ENCODE results near the gene RAD51B.
"Not testable (repeated sequence)": the region's sequence is repeated elsewhere in the genome, so short reads cannot be mapped to it uniquely, and the experiment has no call there.

Gene RAD51B

DNA sequence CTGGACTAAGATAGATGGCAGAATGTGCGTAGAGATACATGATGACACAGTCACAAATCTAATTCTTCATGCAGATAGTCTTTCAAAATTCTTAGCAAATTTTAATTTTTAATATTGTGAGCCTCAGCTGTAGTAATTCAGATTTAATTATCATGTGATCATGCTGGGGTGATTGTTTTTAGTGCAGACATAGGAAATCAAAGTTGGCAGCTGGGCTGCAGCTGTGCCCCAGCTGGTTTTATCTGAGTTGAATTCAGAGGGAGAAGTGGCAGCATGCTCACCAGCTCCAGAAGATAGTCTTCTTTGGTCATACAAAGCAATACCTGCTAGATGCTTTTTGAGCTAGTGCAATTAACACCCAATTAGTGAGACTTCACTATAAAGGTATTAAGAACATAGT is 292.9 kb downstream of the RAD51B start:
- CTCF ChIA-PET: interaction anchor here (0.8 to 1.4 kb wide), 2 partner anchors 17 to 27 kb away, joined by 3 to 4 read pairs; no protein-coding TSS in a partner anchor
- no peaks in the 10 kb centered on the region for H3K36me3 ChIP-seq (ENCODE audit: control insufficient read depth in 2 of 2, insufficient read depth in 1 of 2, low read length in 2 of 2)
- POLR2A ChIA-PET: no interaction called here
- H3K27ac ChIP-seq (ENCODE audit: extremely low read depth, low read depth, low read length): no peak overlapping the region
- peaks cover 21% of the 10 kb centered on the region for H3K4me1 ChIP-seq (ENCODE audit: control insufficient read depth, insufficient read depth, low read length)
- H3K4me3 ChIP-seq (ENCODE audit: low read depth, low read length): no peak overlapping the region
- TF ChIP-seq ZNF670 (tag by site-specific recombination; IDR thresholded peaks at IDR 0.05; ENCODE audit: low read depth) (no peak), ZNF514 (tag by site-specific recombination; IDR thresholded peaks at IDR 0.05) (no peak), HOXA7 (CRISPR knock-in tag; IDR thresholded peaks at IDR 0.05; ENCODE audit: borderline replicate concordance) (no peak), ZBTB8A (tag by site-specific recombination; IDR thresholded peaks at IDR 0.05) (no peak), ZNF404 (tag by site-specific recombination; IDR thresholded peaks at IDR 0.05) (no peak), ZNF560 (tag by site-specific recombination; IDR thresholded peaks at IDR 0.05; ENCODE audit: borderline replicate concordance) (no peak), FEZF1 (tag by site-specific recombination; IDR thresholded peaks at IDR 0.05) (no peak), ZNF624 (tag by site-specific recombination; IDR thresholded peaks at IDR 0.05) (no peak), ZNF2 (tag by site-specific recombination; IDR thresholded peaks at IDR 0.05) (no peak), ZNF561 (tag by site-specific recombination; IDR thresholded peaks at IDR 0.05; ENCODE audit: borderline replicate concordance) (no peak), ZNF155 (tag by site-specific recombination; IDR thresholded peaks at IDR 0.05) (no peak)
- TF ChIP-seq, protein P1, sequence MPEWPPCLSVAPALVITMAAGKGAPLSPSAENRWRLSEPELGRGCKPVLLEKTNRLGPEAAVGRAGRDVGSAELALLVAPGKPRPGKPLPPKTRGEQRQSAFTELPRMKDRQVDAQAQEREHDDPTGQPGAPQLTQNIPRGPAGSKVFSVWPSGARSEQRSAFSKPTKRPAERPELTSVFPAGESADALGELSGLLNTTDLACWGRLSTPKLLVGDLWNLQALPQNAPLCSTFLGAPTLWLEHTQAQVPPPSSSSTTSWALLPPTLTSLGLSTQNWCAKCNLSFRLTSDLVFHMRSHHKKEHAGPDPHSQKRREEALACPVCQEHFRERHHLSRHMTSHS (tag by site-specific recombination; IDR thresholded peaks at IDR 0.05): no peak
- TF ChIP-seq, protein P2, sequence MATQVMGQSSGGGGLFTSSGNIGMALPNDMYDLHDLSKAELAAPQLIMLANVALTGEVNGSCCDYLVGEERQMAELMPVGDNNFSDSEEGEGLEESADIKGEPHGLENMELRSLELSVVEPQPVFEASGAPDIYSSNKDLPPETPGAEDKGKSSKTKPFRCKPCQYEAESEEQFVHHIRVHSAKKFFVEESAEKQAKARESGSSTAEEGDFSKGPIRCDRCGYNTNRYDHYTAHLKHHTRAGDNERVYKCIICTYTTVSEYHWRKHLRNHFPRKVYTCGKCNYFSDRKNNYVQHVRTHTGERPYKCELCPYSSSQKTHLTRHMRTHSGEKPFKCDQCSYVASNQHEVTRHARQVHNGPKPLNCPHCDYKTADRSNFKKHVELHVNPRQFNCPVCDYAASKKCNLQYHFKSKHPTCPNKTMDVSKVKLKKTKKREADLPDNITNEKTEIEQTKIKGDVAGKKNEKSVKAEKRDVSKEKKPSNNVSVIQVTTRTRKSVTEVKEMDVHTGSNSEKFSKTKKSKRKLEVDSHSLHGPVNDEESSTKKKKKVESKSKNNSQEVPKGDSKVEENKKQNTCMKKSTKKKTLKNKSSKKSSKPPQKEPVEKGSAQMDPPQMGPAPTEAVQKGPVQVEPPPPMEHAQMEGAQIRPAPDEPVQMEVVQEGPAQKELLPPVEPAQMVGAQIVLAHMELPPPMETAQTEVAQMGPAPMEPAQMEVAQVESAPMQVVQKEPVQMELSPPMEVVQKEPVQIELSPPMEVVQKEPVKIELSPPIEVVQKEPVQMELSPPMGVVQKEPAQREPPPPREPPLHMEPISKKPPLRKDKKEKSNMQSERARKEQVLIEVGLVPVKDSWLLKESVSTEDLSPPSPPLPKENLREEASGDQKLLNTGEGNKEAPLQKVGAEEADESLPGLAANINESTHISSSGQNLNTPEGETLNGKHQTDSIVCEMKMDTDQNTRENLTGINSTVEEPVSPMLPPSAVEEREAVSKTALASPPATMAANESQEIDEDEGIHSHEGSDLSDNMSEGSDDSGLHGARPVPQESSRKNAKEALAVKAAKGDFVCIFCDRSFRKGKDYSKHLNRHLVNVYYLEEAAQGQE (tag by site-specific recombination; IDR thresholded peaks at IDR 0.05): no peak
- TF ChIP-seq, protein P3, sequence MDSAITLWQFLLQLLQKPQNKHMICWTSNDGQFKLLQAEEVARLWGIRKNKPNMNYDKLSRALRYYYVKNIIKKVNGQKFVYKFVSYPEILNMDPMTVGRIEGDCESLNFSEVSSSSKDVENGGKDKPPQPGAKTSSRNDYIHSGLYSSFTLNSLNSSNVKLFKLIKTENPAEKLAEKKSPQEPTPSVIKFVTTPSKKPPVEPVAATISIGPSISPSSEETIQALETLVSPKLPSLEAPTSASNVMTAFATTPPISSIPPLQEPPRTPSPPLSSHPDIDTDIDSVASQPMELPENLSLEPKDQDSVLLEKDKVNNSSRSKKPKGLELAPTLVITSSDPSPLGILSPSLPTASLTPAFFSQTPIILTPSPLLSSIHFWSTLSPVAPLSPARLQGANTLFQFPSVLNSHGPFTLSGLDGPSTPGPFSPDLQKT (IDR thresholded peaks at IDR 0.05; ENCODE audit: borderline replicate concordance, low read depth, low read length): no peak
- no peaks in the 10 kb centered on the region for H3K9me3 ChIP-seq (ENCODE audit: control insufficient read depth, insufficient read depth, low read depth, low read length)

DNA sequence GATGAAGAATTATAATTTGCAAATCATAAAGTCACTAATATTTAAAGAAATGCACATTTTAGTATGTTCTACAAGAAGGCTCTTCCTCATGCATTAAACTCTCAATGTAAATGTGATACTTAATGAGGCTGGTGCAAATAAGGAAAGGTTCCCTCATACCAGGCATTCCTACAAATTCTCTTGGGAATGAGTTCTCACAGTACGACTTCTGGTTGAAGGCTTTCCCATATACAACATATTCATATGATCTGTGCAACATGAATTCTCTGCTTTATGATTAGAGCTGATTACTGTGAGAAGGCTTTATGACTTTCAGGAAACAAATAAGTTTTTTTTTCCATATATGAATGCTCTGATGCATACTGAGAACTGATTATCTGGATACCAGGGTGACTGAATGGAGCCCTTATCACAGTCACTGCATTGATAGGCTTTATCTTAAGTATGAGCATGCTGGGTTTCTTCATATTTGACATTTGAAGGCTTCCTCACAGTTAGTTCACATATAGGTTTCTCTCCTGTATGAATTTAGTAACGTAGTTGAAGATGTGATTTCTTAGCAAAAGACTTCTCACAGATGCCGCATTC is 293.9 kb downstream of the RAD51B start:
- POLR2A ChIA-PET: no interaction called here
- CTCF ChIA-PET: interaction anchor here (1.4 kb wide), 1 partner anchor 16 kb away, joined by 3 read pairs; no protein-coding TSS in a partner anchor
- peaks cover 21% of the 10 kb centered on the region for H3K4me1 ChIP-seq (ENCODE audit: control insufficient read depth, insufficient read depth, low read length)

DNA sequence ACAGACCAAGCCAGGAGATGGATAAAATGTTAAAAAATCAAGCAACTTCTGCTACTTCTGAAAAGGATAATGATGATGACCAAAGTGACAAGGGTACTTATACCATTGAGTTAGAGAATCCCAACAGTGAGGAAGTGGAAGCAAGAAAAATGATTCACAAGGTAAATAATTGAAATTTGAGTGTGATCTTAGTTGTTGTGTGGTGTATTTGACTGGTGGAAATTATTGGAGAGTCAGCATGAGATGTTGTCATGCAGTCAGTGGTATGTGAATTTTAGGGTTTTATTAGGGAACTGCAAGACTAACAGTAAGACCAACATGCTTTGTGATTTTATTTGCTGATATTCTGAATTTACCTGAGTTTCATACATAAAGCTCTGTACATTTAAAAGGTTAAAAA is 296.4 kb downstream of the RAD51B start:
- H3K4me3 ChIP-seq (ENCODE audit: low read depth, low read length); H3K36me3 ChIP-seq (ENCODE audit: control insufficient read depth in 2 of 2, insufficient read depth in 1 of 2, low read length in 2 of 2); POLR2A ChIA-PET; H3K27ac ChIP-seq (ENCODE audit: extremely low read depth, low read depth, low read length); H3K9me3 ChIP-seq (ENCODE audit: control insufficient read depth, insufficient read depth, low read depth, low read length); CTCF ChIA-PET: not testable (repeated sequence)
- peaks cover 11% of the 10 kb centered on the region for H3K4me1 ChIP-seq (ENCODE audit: control insufficient read depth, insufficient read depth, low read length)

More for the DNA sequence above, 293.9 kb downstream of the RAD51B start:
- Histone ChIP-seq H3K36me3 (ENCODE audit: control insufficient read depth in 2 of 2, insufficient read depth in 1 of 2, low read length in 2 of 2) (no peaks in the 10 kb centered on the region), H3K9me3 (ENCODE audit: control insufficient read depth, insufficient read depth, low read depth, low read length) (no peaks in the 10 kb centered on the region), H3K4me3 (ENCODE audit: low read depth, low read length) (no peak overlapping the region), H3K27ac (ENCODE audit: extremely low read depth, low read depth, low read length) (no peak overlapping the region)
- TF ChIP-seq ZNF341 (tag by site-specific recombination; IDR thresholded peaks at IDR 0.05; ENCODE audit: low read depth) (no peak), ZNF133 (tag by site-specific recombination; IDR thresholded peaks at IDR 0.05) (no peak), SETDB1 (IDR thresholded peaks at IDR 0.05; ENCODE audit: insufficient read length, low read length) (no peak), ZNF701 (tag by site-specific recombination; IDR thresholded peaks at IDR 0.05) (no peak), ZNF391 (tag by site-specific recombination; IDR thresholded peaks at IDR 0.05; ENCODE audit: borderline replicate concordance, low read depth) (no peak), ZBTB8A (tag by site-specific recombination; IDR thresholded peaks at IDR 0.05) (no peak), KLF7 (tag by site-specific recombination; IDR thresholded peaks at IDR 0.05; ENCODE audit: borderline replicate concordance) (no peak), SCRT1 (tag by site-specific recombination; IDR thresholded peaks at IDR 0.05; ENCODE audit: borderline replicate concordance) (no peak)

Measured in HEK293 (cell line).